A549 treated with Hydrocortisone at 1 μM for 4 hours (cell line): ENCODE data around the gene SMCR8. TPM values are rescaled to one million over a fixed set of nuclear protein-coding genes. Genes with fewer than 3 reads are reported as not detected.

ENCODE experiments used
- total RNA-seq: library from RNA; stranded (reverse); fragments of 200-300 nt; extraction: Qiagen RNA extraction; gene quantifications from 5 replicates; pipeline ENCODE4 v1.2.3, GENCODE V29; 2022

Gene SMCR8, protein sequence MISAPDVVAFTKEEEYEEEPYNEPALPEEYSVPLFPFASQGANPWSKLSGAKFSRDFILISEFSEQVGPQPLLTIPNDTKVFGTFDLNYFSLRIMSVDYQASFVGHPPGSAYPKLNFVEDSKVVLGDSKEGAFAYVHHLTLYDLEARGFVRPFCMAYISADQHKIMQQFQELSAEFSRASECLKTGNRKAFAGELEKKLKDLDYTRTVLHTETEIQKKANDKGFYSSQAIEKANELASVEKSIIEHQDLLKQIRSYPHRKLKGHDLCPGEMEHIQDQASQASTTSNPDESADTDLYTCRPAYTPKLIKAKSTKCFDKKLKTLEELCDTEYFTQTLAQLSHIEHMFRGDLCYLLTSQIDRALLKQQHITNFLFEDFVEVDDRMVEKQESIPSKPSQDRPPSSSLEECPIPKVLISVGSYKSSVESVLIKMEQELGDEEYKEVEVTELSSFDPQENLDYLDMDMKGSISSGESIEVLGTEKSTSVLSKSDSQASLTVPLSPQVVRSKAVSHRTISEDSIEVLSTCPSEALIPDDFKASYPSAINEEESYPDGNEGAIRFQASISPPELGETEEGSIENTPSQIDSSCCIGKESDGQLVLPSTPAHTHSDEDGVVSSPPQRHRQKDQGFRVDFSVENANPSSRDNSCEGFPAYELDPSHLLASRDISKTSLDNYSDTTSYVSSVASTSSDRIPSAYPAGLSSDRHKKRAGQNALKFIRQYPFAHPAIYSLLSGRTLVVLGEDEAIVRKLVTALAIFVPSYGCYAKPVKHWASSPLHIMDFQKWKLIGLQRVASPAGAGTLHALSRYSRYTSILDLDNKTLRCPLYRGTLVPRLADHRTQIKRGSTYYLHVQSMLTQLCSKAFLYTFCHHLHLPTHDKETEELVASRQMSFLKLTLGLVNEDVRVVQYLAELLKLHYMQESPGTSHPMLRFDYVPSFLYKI
- 14.8 to 19.7 TPM (median 15.4 TPM) in 5 replicates for total RNA-seq

GRCh38 chr17:18314731-18315561 is at the start of gene SMCR8, which contains the start of gene TOP3A:
SMCR8 (plus strand) TSS chr17:18315293; CDS start chr17:18315790, 497 bp downstream.
TOP3A (minus strand) TSS chr17:18314994; CDS start chr17:18314778, 216 bp downstream.

DNA sequence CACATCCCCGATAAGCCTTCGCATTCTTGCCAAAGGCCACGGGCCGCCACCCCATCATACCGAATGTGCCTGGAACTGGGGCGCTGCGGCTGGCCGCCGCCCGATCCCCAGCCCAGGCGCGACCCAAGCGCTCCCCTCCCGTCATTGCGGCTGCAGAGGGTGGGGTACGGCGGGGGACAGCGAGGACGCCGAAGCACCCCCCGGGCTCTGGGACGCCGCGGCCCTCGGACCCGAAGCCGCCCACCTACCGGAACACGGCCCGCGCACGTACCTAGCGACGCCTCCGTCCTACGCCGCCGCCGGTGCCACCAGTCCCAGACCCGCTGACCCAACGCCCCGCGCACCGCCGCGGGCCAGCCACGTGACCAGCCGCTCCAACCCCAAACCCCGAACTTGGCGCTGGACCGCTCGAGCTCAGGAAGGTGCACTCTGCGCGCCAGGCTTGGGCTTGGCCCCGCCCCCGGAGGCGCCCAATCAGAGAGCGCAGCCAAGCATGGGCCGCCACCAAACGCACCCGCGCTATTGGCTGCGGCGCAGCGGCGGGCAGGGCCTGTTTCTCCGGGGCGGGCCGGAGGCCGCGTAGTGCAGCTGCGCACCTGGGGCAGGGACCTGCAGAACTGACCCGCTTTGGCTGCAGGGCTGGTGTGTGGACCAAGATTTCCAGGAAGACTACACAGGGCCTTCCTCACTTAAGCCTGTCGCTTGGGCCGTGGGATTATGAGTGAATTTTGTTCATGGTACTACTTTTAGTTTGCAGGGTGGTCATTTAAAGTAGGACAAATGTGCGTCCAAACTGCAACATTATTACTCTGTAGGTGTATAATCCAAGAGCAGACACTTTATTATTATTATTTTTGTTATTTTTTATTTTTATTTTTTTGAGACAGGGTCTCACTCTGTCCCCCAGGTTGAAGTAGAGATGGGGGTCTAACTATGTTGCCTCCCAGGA is 48.3 kb downstream of the SMCR8 start, which contains the start of gene SHMT1:
TSS of gene SHMT1 (minus strand) at position 450 of the 949 bp plus-strand sequence. CDS start 7,569 bp downstream, outside the sequence.

Other genes starting within 250 kb of the SMCR8 start
- 48.8 to 54.9 TPM (median 51.3 TPM) in 5 replicates for gene DRG2, start 227.3 kb upstream of the SMCR8 start, total RNA-seq
- gene MYO15A, start 206.5 kb upstream of the SMCR8 start, total RNA-seq, result 0.34 to 0.54 TPM (median 0.37 TPM) in 5 replicates
- 48.1 to 62.0 TPM (median 51.7 TPM) in 5 replicates for gene ALKBH5, start 131.5 kb upstream of the SMCR8 start, total RNA-seq
- 12.6 to 16.9 TPM (median 15.1 TPM) in 5 replicates for gene LLGL1, start 89.7 kb upstream of the SMCR8 start, total RNA-seq
- gene FLII, start 56.6 kb upstream of the SMCR8 start, total RNA-seq, result 231 to 243 TPM (median 234 TPM) in 5 replicates
- gene MIEF2, start 54.6 kb upstream of the SMCR8 start, total RNA-seq, result 8.3 to 10.5 TPM (median 10.3 TPM) in 5 replicates
- 32.3 to 41.4 TPM (median 35.8 TPM) in 5 replicates for gene TOP3A, start 299 bp upstream of the SMCR8 start, total RNA-seq
- gene SHMT1, start 48.3 kb downstream of the SMCR8 start, total RNA-seq, result 44.8 to 51.5 TPM (median 46.6 TPM) in 5 replicates
- gene EVPLL, start 62.5 kb downstream of the SMCR8 start, total RNA-seq, result not detected in 5 replicates
- not detected in 5 replicates for gene LGALS9C, start 161.5 kb downstream of the SMCR8 start, total RNA-seq